Effector CD8-positive, alpha-beta T cell (primary cell): ENCODE measurements around the gene CDKN2D.

Experiments used
- DNase-seq: peaks from one replicate; lab custom pipeline; 2025; lab: John Stamatoyannopoulos, UW

The CDKN2D gene

DNA sequence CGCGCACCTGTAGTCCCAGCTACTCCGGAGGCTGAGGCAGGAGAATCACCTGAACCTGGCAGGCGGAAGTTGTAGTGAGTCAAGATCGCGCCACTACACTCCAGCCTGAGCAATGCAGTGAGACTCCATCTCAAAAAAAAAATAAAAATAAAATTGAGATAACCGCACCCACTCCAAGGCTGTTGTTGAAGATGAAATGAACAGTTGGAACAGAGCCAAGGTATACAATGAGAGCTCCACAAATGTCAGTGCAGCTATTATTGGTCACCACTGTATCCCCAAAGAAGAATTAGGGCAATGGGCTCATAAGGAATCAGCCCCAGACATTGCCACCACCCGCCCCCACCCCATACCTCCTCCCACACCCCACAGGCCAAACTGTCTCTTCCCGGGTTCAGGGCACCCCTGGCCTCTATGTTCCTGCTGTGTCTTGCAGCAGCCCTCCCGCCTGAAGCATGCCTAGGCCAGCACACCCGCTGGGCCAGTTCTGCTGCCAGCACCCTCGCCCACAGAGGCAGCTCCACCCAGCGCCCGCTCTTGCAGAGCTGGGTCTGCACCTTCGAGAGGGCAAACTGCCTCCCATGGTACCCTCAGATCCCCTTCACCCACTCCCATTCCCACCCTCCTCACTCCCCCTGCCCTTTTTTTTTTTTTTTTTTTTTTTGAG is 48.0 kb downstream of the CDKN2D start:
- DNase-seq, result no peak

DNA sequence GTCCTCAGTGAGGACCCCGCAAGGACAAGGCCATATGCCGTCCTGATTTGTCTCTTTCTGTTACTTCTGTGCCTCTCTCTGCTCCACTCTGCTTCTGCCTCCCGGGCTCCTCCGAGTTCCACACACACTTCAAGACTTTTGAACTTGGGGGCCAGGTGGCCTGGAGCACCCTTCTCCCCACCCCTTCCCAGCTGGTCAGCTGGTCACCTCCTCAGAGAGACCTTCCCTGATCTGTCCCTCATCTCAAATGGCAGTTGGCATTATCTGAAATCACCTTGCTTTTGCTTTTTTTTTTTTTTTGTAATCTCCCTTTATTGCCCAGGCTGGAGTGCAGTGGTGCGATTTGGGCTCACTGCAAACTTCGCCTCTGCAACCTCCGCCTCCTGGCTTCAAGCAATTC is 49.4 kb downstream of the CDKN2D start:
- DNase-seq, result no peak

DNA sequence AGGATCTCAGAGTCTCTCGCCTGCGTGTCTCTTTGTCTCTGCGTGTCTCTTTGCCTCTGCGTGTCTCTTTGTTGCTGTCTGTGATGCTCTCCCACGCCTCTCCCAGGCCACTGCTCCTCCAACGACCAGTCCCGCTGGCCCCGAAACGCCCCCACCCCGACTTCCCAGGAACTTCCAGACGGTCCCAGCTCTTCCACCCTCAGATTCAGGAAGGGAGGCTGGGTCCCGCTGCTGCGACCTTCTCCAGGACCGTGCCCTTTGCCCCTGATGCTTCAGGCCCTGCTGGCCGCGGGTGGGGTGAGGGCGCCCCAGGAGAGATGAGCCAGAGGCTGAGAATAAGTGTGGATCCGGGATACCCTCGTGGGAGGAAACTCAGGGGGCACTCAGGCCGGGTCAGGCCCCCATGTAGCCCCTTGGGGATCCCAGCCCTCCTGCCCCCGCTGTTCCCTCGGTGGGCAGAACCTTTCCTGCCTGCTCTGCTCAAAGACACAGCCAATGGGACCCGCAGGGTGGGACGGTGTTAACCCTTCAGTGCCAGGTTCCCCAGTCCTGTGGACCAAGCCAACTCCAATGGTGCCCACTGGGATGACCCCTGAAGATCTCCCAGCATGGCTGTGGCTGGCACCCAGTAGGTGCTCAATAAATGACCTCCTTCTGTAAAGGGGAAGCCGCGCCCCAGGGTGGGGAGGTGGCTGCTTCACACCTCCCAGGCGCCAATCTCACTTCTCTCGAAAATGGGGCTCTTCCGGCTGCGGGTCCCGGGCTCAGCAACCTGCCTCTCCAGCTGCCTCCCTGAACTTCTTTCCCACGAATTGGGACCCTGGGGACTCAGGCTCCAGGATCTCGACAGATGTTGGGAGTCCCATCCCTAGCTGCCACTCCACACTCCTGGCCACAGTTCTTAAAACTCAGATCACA is 50.1 kb downstream of the CDKN2D start:
- DNase-seq, result no peak

DNA sequence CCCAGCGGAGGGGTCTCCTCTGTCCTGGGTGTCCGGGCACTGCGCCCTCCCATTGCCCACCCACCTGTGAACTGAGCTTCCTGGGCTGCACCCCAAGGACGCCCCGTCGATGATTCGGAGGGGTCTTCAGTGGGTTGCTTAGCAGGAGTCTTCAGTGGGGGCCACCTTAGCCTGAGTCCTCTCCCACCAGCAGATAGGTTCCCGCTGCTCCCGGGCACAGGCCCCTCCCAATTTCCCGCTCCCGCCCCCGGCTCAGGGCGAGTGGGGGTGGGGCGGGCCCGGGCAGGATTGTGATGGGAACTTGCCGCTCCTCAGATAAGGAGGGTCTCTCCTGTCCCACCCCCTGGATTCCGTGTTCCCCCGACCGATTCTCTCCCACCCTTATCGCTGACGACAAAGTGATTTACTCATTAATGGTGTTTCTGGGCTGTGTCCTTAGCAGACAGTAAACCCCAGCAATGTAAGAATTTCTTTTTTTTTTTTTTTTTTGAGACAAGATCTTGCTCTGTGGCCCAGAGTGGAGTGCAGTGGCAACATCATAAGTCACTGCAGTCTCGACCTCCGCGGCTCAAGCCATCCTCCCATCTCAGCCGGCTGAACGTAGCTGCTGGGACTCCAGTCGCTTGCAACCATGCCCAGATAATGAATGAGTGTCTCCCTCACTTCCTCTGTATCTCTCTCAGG is 50.9 kb downstream of the CDKN2D start:
- no peak for DNase-seq

DNA sequence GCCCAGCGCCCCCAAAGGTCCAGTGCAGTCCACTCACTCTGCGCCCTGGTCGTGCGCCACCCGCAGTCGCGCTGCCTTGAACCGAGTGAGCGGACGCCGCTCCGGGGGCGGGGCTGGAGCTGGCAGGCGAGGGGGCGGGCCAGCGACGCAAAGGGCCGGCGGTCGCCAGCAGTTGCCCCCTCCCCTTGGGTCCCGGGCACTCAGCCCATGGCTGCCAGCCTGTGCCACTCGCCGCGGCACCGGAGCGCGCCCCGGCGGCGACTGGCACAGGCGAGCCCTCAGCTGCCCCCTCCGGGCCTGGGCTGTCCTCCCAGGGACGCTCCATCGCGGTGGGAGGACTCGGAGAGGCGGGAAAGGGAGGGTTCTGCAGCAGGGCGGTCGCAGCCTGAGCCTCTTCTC is 51.4 kb downstream of the CDKN2D start, which contains the start of gene S1PR5:
S1PR5 (minus strand) TSS at position 87 of the 399 bp plus-strand sequence. CDS start 2,436 bp downstream, outside the sequence.
- DNase-seq, result no peak

DNA sequence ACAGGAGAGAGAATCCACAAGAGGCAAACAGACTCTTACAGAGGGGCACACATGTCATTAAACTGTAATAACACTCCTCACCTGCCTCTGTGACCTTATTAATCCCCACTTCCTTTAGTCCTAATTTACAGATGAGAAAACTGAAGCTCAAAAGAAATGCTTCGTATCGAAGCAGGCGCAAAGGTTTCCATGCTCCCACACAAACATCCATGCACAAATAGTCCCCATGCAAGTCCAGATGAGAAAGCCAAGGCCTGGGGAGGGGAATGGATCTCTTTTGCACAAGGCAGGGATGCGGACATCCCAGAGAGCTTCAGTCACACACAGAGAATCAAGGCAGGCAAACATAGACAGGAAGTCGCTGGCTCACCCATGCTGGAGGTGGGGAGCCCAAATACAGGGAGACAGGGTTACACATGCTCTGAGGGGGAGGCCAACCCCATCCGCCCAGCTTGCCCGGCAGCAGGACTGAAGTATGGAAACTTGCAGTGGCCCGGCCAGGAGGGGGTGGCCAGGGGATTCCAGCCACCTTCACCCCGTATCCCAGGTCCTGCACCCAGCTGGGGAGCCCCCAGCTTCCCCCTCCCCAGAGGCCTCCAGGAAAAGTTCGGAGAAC is 52.0 kb downstream of the CDKN2D start:
- DNase-seq, result no peak
